ENCODE measurements around the gene SLC2A9.

SLC2A9 gene

GRCh38 chr4:10007793-10008608, 13.3 kb downstream of the SLC2A9 start:
- no peak for DNase-seq (ENCODE audit: low read depth)
- no peak for TF ChIP-seq CTCF (IDR thresholded peaks at IDR 0.05; ENCODE audit: low read depth, low read length, missing control alignments)
- no peak overlapping the region; the same call in 1 of the 2 replicates for H3K4me3 ChIP-seq (ENCODE audit: low read depth, low read length)

GRCh38 chr4:10007436-10007740, 13.9 kb downstream of the SLC2A9 start:
- TF ChIP-seq CTCF (IDR thresholded peaks at IDR 0.05; ENCODE audit: low read depth, low read length, missing control alignments): no peak
- no peak for DNase-seq (ENCODE audit: low read depth)
- no peak overlapping the region; the same call in 1 of the 2 replicates for H3K4me3 ChIP-seq (ENCODE audit: low read depth, low read length)

GRCh38 chr4:10006601-10007435, 14.5 kb downstream of the SLC2A9 start:
- no peak for DNase-seq (ENCODE audit: low read depth)
- no peak overlapping the region; the same call in 1 of the 2 replicates for H3K4me3 ChIP-seq (ENCODE audit: low read depth, low read length)
- no peak for TF ChIP-seq CTCF (IDR thresholded peaks at IDR 0.05; ENCODE audit: low read depth, low read length, missing control alignments)

- no peak for TF ChIP-seq CTCF (IDR thresholded peaks at IDR 0.05; ENCODE audit: low read depth, low read length, missing control alignments)
- no peak for DNase-seq (ENCODE audit: low read depth)
- no peak overlapping the region for H3K4me3 ChIP-seq (ENCODE audit: low read depth, low read length)
Measured at GRCh38 chr4:10006231-10006600, 15.1 kb downstream of the SLC2A9 start.

GRCh38 chr4:10005632-10006031, 15.7 kb downstream of the SLC2A9 start:
- TF ChIP-seq CTCF (IDR thresholded peaks at IDR 0.05; ENCODE audit: low read depth, low read length, missing control alignments): no peak
- no peak overlapping the region for H3K4me3 ChIP-seq (ENCODE audit: low read depth, low read length)
- DNase-seq (ENCODE audit: low read depth): no peak

GRCh38 chr4:10003666-10004065, 17.6 kb downstream of the SLC2A9 start:
- DNase-seq (ENCODE audit: low read depth): no peak
- no peak overlapping the region for H3K4me3 ChIP-seq (ENCODE audit: low read depth, low read length)
- no peak for TF ChIP-seq CTCF (IDR thresholded peaks at IDR 0.05; ENCODE audit: low read depth, low read length, missing control alignments)

Data from GM12864 (cell line).